Measurements from ENCODE around the gene KLC4. TPM values are rescaled to one million over a fixed set of nuclear protein-coding genes. Genes with fewer than 3 reads are reported as not detected.
A peak's percentile ranks its signal among the peaks of the same experiment; 100 is the strongest.

Gene KLC4
- polyA plus RNA-seq, 10 donors, result 18.5 to 34.2 (median 21.2) TPM

GRCh38 chr6:43123461-43124314, 64.3 kb downstream of the KLC4 start:
- DNase-seq, result peak in 1 of 3 donors; percentile 34

GRCh38 chr6:43124481-43124880, 65.0 kb downstream of the KLC4 start:
- no peak for DNase-seq

Other genes with a start within 250 kb of the KLC4 start
- gene RPL7L1, start 180.0 kb upstream of the KLC4 start, polyA plus RNA-seq (ENCODE audit: insufficient read length in 10 of 10), result 10 to 100 TPM; 60.0 to 94.2 (median 75.2) TPM
- gene PTCRA, start 143.6 kb upstream of the KLC4 start, polyA plus RNA-seq (ENCODE audit: insufficient read length in 10 of 10), result not detected
- 10 to 100 TPM; 21.2 to 43.0 (median 28.6) TPM for gene CNPY3, start 130.2 kb upstream of the KLC4 start, polyA plus RNA-seq (ENCODE audit: insufficient read length in 10 of 10)
- under 1 TPM; 0.16 to 0.92 (median 0.44) TPM for gene GNMT, start 98.9 kb upstream of the KLC4 start, polyA plus RNA-seq (ENCODE audit: insufficient read length in 10 of 10)
- gene PEX6, start 80.5 kb upstream of the KLC4 start, polyA plus RNA-seq (ENCODE audit: insufficient read length in 10 of 10), result 10 to 100 TPM in 9 of 10 donors, 1 to 10 TPM in 1; 8.4 to 27.6 (median 16.2) TPM
- gene PPP2R5D, start 75.1 kb upstream of the KLC4 start, polyA plus RNA-seq (ENCODE audit: insufficient read length in 10 of 10), result 10 to 100 TPM; 39.5 to 50.4 (median 44.8) TPM
- 10 to 100 TPM; 38.5 to 63.2 (median 46.0) TPM for gene MEA1, start 45.7 kb upstream of the KLC4 start, polyA plus RNA-seq (ENCODE audit: insufficient read length in 10 of 10)
- 100 to 1,000 TPM; 157 to 208 (median 190) TPM for gene KLHDC3, start 45.4 kb upstream of the KLC4 start, polyA plus RNA-seq (ENCODE audit: insufficient read length in 10 of 10)
- gene RRP36, start 38.0 kb upstream of the KLC4 start, polyA plus RNA-seq (ENCODE audit: insufficient read length in 10 of 10), result 10 to 100 TPM; 40.7 to 51.6 (median 47.2) TPM
- 10 to 100 TPM; 33.5 to 43.4 (median 37.8) TPM for gene CUL7, start 5.8 kb upstream of the KLC4 start, polyA plus RNA-seq (ENCODE audit: insufficient read length in 10 of 10)
- 10 to 100 TPM; 40.0 to 50.0 (median 41.9) TPM for gene MRPL2, start 197 bp upstream of the KLC4 start, polyA plus RNA-seq (ENCODE audit: insufficient read length in 10 of 10)
- gene PTK7, start 16.7 kb downstream of the KLC4 start, polyA plus RNA-seq (ENCODE audit: insufficient read length in 10 of 10), result 100 to 1,000 TPM in 1 of 10 donors, 10 to 100 TPM in 9; 33.3 to 176 (median 57.0) TPM
- gene SRF, start 111.6 kb downstream of the KLC4 start, polyA plus RNA-seq (ENCODE audit: insufficient read length in 10 of 10), result 10 to 100 TPM; 33.9 to 64.4 (median 46.8) TPM
- 10 to 100 TPM; 10.3 to 26.8 (median 17.4) TPM for gene CUL9, start 122.6 kb downstream of the KLC4 start, polyA plus RNA-seq (ENCODE audit: insufficient read length in 10 of 10)
- gene DNPH1, start 169.8 kb downstream of the KLC4 start, polyA plus RNA-seq (ENCODE audit: insufficient read length in 10 of 10), result 10 to 100 TPM; 12.5 to 36.1 (median 17.7) TPM
- gene TTBK1, start 183.8 kb downstream of the KLC4 start, polyA plus RNA-seq (ENCODE audit: insufficient read length in 10 of 10), result under 1 TPM in 9 of 10 donors, not detected in 1; 0.03 to 0.07 (median 0.05) TPM
- under 1 TPM in 3 of 10 donors, not detected in 7; 0.05 to 0.45 (median 0.11) TPM for gene SLC22A7, start 238.6 kb downstream of the KLC4 start, polyA plus RNA-seq (ENCODE audit: insufficient read length in 10 of 10)
- gene CRIP3, start 249.2 kb downstream of the KLC4 start, polyA plus RNA-seq (ENCODE audit: insufficient read length in 10 of 10), result 1 to 10 TPM in 6 of 10 donors, under 1 TPM in 4; 0.43 to 1.5 (median 1.0) TPM

All from muscle of back (tissue), 11 donors.